Superior temporal gyrus (tissue), 1 donor: ENCODE results near the gene CFAP161.
A peak's percentile ranks its signal among the peaks of the same experiment; 100 is the strongest.

Source experiments
- DNase-seq: peaks from one replicate; pipeline ENCODE4 v3.0.0-alpha.2; 2016; ENCODE audit errors: extremely low spot score

Gene CFAP161, protein sequence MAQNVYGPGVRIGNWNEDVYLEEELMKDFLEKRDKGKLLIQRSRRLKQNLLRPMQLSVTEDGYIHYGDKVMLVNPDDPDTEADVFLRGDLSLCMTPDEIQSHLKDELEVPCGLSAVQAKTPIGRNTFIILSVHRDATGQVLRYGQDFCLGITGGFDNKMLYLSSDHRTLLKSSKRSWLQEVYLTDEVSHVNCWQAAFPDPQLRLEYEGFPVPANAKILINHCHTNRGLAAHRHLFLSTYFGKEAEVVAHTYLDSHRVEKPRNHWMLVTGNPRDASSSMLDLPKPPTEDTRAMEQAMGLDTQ

GRCh38 chr15:81133782-81134461 lies at the start of gene CFAP161:
Gene CFAP161, plus strand, starts transcription at chr15:81134270. Its CDS starts 60 bp downstream, at chr15:81134330.
- peak; percentile 90 for DNase-seq

DNA sequence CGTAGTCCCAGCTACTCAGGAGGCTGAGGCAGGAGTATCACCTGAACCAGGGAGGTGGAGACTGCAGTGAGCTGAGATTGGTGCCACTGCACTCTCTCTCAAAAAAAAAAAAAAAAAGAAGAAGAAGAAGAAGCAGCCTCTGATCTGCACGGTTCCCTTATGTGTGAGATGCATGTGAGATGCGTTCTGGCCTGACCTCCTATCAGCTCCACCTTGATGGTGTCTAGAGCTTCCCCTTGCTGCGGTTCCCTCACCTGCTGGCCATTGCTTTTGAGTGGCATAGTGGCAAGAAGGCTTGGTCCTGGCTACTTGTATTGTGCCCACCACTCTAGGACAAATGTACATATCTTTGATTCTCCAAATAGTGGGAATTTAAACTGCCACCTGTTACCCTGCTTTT lies 49.4 kb upstream of the CFAP161 start:
- DNase-seq: no peak

GRCh38 chr15:81085213-81085612 lies 48.9 kb upstream of the CFAP161 start:
- DNase-seq: no peak

DNA sequence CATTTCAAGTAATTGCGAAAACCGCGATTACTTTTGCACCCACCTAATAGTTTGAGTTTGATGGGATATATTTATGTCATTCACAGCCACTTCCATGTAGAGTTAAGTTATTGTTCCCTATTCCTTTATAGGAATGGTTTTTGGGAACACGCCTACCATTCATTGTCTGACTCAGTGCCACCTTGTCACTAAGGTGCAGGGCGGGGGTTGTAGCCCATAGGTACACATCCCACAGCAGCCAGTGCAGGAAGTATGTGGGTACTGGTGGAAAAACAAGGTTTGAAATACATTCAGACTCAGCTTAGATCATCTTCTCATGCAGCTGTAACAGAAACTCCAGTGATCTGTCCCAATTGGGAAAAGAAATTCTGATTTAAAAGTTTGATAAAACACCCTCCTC lies 48.2 kb upstream of the CFAP161 start:
- no peak for DNase-seq

DNA sequence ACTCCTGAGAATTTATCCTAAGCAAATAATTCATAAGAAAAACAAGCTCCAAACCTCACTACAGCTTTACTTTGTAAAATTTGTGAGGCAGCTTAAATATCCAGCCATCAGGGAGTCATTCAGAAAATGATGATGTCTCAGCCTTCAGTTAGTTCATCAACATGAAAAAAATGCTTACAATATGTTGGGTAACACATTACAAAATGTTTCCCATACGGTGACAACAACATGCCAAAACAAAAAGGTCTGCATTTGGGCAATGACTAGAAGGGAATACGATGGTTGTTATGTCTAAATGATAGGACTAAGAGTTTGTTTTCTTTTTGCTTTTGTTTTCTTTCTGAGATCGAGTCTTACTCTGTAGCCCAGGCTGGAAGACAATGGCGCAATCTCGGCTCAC lies 47.0 kb upstream of the CFAP161 start:
- DNase-seq: no peak

GRCh38 chr15:81087694-81088093 lies 46.4 kb upstream of the CFAP161 start:
- no peak for DNase-seq

DNA sequence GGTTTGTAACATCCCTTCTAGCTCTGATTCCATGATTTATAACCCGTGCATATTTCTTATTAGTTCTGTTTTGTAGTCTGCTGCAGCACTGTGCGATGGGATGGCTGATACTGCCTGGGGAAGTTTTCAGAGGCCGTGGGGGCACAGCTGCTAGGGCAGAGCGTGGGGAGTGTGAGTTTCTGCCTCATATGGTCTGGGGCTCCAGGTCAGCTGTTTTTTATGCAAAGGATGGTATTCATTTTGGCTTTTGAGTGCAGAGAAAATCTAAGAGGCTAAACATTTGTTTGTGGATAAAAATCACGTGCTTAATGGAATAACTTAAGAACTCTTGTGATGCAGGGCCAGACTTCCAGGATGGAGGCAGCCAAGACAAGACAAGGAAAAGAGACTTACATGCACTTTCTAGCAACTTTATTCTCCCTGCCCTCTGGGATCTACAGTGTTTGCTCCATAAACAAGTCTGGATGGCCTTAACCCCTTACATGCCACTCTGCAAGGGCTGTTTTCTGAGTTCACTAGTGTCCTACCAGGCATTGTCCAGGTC lies 45.5 kb upstream of the CFAP161 start:
- no peak for DNase-seq

- DNase-seq: peak; percentile 35
Observed at GRCh38 chr15:81091889-81092558, 42.0 kb upstream of the CFAP161 start.

DNA sequence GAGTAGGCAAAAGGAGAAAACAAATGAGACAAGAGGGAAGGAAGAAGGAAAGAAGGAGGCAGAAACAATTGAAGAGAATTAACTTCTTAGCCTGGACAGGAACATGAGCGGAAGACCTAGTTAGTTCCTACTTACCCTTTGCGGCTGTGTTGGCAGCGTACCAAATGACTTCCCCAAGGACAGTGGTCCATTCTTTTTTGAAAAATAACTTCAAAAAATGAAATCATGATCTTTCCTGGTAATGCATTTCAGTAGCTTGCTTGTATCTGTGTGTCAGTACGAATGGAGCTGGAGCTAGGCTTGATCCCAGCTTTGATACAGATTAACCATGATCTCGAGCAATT lies 41.5 kb upstream of the CFAP161 start:
- no peak for DNase-seq

- no peak for DNase-seq
Observed at GRCh38 chr15:81093961-81094360, 40.1 kb upstream of the CFAP161 start.

DNA sequence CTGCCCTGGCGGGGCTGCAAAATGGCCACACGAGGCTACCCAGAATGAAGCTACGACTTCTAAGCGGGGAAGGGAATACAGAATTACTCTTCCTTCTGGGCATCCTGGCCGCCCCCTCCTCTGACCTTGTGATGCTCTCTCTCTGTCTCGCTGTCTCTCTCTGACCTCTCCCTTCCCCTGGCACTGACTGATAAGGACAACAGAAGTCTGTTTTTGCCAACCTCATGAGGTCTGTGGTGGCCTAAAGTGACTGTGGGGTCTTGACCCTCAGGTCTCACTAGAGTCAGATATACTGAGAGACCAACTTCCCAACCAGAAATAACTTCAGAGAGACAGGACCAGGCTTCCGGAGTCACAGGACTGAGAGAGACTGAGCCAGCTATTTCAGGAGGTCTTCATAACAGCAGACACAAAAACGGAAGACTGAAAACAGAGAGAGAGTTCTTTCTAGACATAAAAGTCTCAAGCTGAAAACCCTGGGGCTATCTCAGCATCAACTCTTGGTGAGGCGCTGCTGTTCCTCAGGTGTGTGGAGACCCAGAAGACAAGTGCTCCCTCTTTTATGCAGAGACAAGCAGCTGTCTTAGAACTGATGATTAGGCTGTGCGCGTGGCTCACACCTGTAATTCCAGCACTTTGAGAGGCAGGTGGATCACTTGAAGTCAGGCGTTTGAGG lies 38.2 kb upstream of the CFAP161 start:
- no peak for DNase-seq

GRCh38 chr15:81096398-81096797 lies 37.7 kb upstream of the CFAP161 start:
- no peak for DNase-seq

DNA sequence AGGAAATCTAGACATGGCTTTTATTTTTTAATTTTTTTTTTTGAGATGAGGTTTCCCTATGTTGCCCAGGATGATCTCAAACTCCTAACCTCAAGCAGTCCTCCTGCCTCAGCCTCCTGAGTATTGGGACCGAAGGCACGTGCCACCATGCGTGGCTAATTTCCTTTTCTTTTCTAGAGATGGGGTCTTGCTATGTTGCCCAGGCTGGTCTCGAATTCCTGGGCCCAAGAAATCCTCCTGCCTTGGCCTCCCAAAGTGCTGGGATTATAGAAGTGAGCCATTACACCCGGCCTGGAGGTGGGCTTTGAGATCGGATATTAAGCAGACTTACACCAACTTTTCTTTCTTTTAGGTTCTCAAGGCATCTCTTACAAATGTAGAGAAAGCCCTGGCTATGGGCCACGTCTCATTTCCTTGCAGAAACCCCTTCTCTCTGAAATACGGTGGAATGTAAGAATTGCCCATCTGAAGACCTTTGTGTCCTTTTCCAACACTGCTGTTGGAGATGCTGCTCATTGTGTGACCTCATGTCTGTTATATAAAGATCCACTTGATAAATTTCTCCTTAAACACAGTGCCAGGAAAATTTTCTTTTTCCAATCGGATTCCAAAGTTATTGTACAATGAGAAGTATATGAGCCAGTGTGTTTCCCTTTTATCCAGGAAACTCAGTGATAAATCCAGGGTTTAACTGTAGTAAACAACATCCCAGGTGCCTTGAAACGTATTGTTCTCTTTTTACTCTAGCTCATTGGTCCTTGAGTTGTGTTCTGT lies 36.8 kb upstream of the CFAP161 start:
- no peak for DNase-seq

- no peak for DNase-seq
Observed at GRCh38 chr15:81097890-81098280, 36.2 kb upstream of the CFAP161 start.

DNA sequence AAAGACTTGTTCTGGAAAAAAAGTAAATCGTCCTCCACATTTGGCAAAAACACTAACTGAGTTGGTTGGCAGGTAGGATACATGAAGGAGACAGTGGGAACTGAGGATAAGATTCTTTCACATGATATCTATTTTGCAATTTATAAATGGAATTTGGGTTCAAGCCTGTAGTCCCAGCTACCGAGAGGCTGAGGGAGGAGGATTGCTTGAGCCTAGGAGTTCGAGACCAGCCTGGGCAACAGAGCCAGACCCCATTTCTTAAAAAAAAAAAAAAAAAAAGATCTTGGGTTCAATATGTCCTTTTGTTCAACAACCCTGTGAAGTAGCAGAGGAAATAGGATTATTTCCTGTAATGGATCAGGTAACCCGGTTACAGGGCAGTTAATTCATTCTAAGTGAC lies 35.7 kb upstream of the CFAP161 start:
- DNase-seq: no peak

DNA sequence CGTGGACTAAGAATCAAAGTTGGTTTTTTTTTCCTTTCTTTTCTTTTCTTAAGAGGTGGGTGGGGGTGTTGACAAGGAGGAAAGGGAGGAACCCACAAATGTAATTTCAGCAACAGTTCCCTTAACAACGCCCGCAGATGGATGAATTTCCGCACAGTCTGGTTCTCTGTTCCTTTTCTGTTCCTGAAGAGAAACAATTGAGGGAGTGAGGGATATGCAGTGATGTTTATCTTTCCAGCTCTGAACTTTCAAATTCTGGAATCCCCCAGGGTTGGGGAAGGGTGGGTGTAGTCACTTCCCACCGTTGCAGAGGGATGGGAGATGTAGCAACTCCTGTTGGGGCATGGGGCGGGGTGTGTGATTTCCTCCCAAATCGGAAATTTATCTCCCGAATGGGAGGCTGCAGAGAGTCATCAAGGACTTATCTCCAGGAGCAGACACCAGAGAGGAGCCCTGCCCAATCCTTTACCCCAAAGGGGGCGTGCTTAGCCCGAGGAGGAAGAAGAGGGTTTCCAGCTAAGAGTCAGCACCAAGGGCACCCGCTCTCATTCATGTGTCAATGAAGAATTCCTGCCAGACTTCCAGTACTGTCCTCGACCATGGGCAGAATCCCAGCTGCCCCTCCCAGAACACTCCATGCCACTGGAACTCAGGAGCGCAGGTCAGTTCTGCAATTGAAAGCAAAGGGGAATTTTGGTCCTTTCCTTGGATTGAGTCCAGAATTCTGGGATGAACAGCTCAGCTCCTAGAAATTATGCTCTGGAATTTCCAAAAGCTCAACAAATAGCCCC lies 35.0 kb upstream of the CFAP161 start:
- DNase-seq: no peak

- DNase-seq: no peak
Observed at GRCh38 chr15:81101894-81102815, 31.9 kb upstream of the CFAP161 start.

DNA sequence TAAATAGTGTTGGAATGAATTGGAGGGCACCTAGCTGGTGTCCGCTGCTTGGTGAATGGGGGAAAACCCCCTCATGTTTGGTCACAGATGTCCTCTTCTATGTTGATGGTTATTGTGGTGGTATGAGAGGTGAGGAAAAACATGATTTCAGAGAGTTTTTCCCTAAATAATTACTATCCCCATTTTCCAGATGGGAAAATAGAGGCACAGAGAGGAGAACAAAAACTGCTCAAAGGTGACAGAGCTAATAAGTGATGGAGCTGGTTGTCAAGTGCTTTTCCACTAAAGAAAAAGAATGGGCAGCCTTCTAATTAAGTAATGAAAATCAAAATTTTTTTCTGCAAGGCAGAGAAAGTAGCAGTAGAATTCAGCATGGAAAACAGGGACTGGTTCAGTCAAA lies 30.2 kb upstream of the CFAP161 start:
- no peak for DNase-seq

DNA sequence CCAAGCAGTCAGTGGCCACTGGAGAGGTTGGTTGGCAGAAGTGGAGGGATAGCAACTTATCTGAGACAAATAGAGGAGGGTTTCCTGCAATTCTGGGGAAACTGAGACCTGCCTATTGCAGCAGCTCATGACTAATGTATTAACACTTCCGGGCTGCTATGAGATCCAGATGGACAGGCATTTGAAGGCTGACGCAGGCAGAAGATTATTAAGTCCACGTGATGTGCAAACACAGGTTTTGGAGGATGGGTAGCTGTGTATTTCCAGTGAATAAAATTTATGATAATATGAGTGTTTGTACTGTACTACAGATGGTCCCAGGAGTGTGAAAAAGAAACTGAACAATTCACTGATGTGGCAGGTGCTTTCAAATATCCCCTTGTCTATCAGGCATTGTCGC lies 28.5 kb upstream of the CFAP161 start:
- no peak for DNase-seq

DNA sequence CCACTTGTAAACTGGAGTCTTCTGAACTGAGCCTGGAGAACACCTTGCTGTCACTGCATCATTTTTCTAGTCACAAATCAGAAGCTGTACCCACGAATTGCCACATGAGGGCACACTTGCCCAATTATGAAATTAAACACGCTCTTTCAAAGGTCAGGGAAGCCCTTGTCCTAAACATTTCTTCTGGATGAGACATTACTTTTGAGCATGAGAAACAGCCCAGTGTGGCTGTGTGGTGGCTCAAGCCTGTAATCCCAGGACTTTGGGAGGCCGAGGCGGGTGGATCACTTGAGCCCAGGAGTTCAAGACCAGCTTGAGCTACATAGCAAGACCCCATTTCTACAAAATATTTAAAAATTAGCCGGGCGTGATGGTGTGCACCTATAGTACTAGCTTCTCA lies 27.5 kb upstream of the CFAP161 start:
- DNase-seq: peak; percentile 89
